Esophagus squamous epithelium (tissue), 5 donors: Measurements from ENCODE around the gene S1PR3. TPM values are rescaled to one million over a fixed set of nuclear protein-coding genes. Genes with fewer than 3 reads are reported as not detected.
"Not testable (repeated sequence)": the region's sequence is repeated elsewhere in the genome, so short reads cannot be mapped to it uniquely, and the experiment has no call there.

Experiments used
- DNase-seq: peaks from one replicate; lab custom pipeline; 2025; lab: John Stamatoyannopoulos, UW
- H3K27ac ChIP-seq, 4 donors: fragments of 200-600 bp; sonication (generic); one replicate each; pipeline ENCODE4 v1.5.1; 2016 to 2019; ENCODE audit warnings: mild to moderate bottlenecking in 1 of 4
- H3K27me3 ChIP-seq, 4 donors: fragments of 200-600 bp; sonication (generic); 1 replicate in 3 of 4; 2 replicates in 1 of 4; pipeline versions ENCODE4 v1.5.1 to v1.6.0; 2017 to 2021; ENCODE audit warnings: antibody characterized with exemption in 1 of 4
- H3K36me3 ChIP-seq, 3 donors: fragments of 200-600 bp; sonication (generic); one replicate each; pipeline ENCODE4 v1.5.1; 2016 to 2019
- H3K4me1 ChIP-seq, 3 donors: fragments of 200-600 bp; sonication (generic); one replicate each; pipeline ENCODE4 v1.5.1; 2017 to 2019
- H3K4me3 ChIP-seq, 4 donors: fragments of 200-600 bp; sonication (generic); 1 replicate in 3 of 4; 2 replicates in 1 of 4; pipeline ENCODE4 v1.5.1; 2016 to 2019; ENCODE audit warnings: mild to moderate bottlenecking in 2 of 4, moderate library complexity in 1 of 4
- H3K9me3 ChIP-seq, 3 donors: fragments of 200-600 bp; sonication (generic); one replicate each; pipeline ENCODE4 v1.5.1; 2016 to 2019
- POLR2A ChIP-seq, 4 donors: fragments of 450-650 bp; IDR thresholded peaks; one replicate each; pipeline ENCODE4 v1.6.1; 2017; ENCODE audit warnings: antibody characterized with exemption in 4 of 4, mild to moderate bottlenecking in 4 of 4, moderate library complexity in 3 of 4
- WGBS, 2 donors: methylation state at CpG; one replicate each; pipeline ENCODE4 v1.1.5; 2018; 5-methylcytosine and 5-hydroxymethylcytosine counted together
- intact Hi-C: fragments of 100-400 bp; cut with DNase I; formaldehyde crosslinking; loops from one replicate; pipeline ENCODE4 v1.15.0; 2022
- total RNA-seq, 4 donors: library from RNA; depleted of rRNA; stranded (reverse); fragments of >200 nt; gene quantifications; one replicate each; pipeline ENCODE4 v1.1.0, GENCODE V29; 2016
- TF ChIP-seq, protein P1 (sequence below), 6 experiments: fragments of 450-650 bp in 4 of 6; fragments of 200-600 bp in 2 of 6; sonication (generic) in 2 of 6; IDR thresholded peaks; one replicate each; pipeline ENCODE4 v1.5.1; 2016 to 2019; ENCODE audit warnings: antibody characterized with exemption in 6 of 6, mild to moderate bottlenecking in 4 of 6, moderate library complexity in 4 of 6
- donor health status: DM: yes; HTN: yes; CAD: no.

S1PR3 gene
- 10 to 100 TPM in 1 of 4 donors, 1 to 10 TPM in 3; 1.3 to 14.3 (median 6.8) TPM for total RNA-seq

DNA sequence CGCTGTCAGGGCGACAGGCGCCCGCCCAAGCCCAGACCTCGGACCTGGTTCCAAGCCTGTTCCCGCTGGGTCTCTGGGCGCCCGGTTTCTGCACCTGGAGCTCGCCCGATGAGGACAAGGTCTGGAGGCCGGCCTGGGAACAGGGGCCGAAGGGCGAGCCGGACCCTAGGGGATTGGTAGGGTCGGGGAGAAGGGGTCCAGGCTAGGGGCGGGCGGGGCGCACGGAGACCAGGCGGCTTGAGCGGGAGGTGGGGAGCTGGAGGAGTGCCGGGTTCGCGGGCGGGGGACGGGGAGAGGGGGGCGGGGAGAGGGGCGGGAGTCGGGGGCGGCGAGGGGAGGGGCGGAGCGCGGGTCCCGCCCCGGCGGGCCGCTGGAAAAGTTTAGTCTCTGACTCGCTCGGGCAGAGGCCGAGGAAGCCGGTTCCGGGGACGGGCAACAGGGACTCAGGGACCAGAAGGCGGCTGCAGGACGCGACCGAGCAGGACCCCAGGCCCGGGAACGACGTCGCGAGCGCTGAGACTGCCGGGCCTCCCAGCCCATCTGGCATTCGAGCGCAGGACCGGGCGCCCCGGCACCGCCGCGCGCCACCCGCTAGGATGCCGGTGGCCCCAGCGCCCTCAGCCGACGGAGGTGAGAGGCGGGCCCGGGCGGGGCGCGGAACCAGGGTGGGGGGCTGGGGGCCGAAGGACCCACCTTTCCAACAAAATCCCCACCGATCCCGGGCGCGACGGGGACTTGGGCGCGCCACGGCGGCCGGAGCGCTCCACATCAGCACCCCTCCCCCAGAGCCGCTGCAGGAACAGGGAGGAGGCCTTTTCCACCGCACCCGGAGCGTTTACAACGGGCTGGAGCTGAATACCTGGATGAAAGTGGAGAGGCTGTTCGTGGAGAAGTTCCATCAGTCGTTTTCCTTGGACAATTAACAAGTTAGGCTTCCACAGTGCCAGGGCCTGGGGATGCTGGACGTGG is at the start of gene S1PR3:
Gene S1PR3, plus strand, starts transcription at position 403 of the 969 bp plus-strand sequence. CDS start 9,733 bp downstream, outside the sequence.
- H3K27me3 ChIP-seq, result peaks cover 0 to 32% (median 0%) of the 10 kb centered on the region in 4 donors
- no peaks in the 10 kb centered on the region for H3K9me3 ChIP-seq
- WGBS, 2 donors, result 5 to 20% methylated on average over 3 to 5 of the region's 94 CpGs
- intact Hi-C loops, result no loop called here
- DNase-seq, result no peak
- H3K36me3 ChIP-seq, result no peaks in the 10 kb centered on the region
- peaks cover 5 to 63% (median 8%) of the 10 kb centered on the region in 3 donors for H3K4me1 ChIP-seq
- H3K27ac ChIP-seq, result peak within 1 kb of the TSS; percentile 69 to 92 (median 82)
- H3K4me3 ChIP-seq, result peak within 1 kb of the TSS; percentile 53 to 80 (median 70)
- peak in 2 of 4 donors; percentile 58 to 67 for TF ChIP-seq POLR2A (IDR thresholded peaks at IDR 0.05)
- TF ChIP-seq, protein P1, sequence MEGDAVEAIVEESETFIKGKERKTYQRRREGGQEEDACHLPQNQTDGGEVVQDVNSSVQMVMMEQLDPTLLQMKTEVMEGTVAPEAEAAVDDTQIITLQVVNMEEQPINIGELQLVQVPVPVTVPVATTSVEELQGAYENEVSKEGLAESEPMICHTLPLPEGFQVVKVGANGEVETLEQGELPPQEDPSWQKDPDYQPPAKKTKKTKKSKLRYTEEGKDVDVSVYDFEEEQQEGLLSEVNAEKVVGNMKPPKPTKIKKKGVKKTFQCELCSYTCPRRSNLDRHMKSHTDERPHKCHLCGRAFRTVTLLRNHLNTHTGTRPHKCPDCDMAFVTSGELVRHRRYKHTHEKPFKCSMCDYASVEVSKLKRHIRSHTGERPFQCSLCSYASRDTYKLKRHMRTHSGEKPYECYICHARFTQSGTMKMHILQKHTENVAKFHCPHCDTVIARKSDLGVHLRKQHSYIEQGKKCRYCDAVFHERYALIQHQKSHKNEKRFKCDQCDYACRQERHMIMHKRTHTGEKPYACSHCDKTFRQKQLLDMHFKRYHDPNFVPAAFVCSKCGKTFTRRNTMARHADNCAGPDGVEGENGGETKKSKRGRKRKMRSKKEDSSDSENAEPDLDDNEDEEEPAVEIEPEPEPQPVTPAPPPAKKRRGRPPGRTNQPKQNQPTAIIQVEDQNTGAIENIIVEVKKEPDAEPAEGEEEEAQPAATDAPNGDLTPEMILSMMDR (IDR thresholded peaks at IDR 0.05), result peak in 3 of 6 experiments; percentile 6 to 30 (median 16)

DNA sequence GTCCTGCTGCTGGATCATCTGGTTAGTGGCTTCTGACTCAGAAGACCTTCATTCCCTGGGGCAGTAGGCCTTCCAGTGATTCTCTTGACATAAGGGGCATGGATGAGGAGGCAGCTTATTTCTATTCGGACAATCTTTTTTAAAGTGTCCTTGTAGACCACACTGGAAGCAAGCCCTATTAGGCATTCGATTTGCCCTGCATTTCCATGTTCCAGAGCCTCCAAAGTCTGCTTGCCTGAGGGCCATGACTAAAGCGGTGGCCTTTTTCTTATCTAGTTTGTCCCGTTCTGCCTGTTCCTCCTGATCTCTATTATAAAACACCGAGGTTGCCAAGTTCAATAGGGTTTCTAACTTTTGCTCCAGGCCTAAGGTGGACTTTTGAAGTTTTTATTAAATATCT is 49.7 kb upstream of the S1PR3 start:
- H3K9me3 ChIP-seq, H3K36me3 ChIP-seq, H3K27ac ChIP-seq, H3K4me3 ChIP-seq, intact Hi-C loops, H3K27me3 ChIP-seq, DNase-seq: not testable (repeated sequence)
- 35 to 64% methylated on average over 5 of the region's 5 CpGs for WGBS, 2 donors
- peaks cover 0 to 25% (median 0%) of the 10 kb centered on the region in 3 donors for H3K4me1 ChIP-seq

- no peak for TF ChIP-seq POLR2A (IDR thresholded peaks at IDR 0.05)
- TF ChIP-seq, protein P1 (IDR thresholded peaks at IDR 0.05), result no peak
- Histone ChIP-seq H3K36me3 (no peaks in the 10 kb centered on the region), H3K4me3 (no peak overlapping the region), H3K27ac (no peak overlapping the region), H3K4me1 (peaks cover 0 to 24% (median 0%) of the 10 kb centered on the region in 3 donors), H3K27me3 (no peaks in the 10 kb centered on the region), H3K9me3 (no peaks in the 10 kb centered on the region)
- WGBS, 2 donors, result 26 to 30% methylated on average over 1 of the region's 1 CpG
- DNase-seq, result no peak
- intact Hi-C loops, result no loop called here
Observed at GRCh38 chr9:88942411-88942810, 48.9 kb upstream of the S1PR3 start.

- no peak overlapping the region for H3K27ac ChIP-seq
- no peak overlapping the region for H3K4me3 ChIP-seq
- 39 to 54% methylated on average over 4 of the region's 4 CpGs for WGBS, 2 donors
- no peak for DNase-seq
- H3K36me3 ChIP-seq, result no peaks in the 10 kb centered on the region
- no peaks in the 10 kb centered on the region for H3K9me3 ChIP-seq
- H3K27me3 ChIP-seq, result no peaks in the 10 kb centered on the region
- peaks cover 6 to 54% (median 18%) of the 10 kb centered on the region in 3 donors for H3K4me1 ChIP-seq
- TF ChIP-seq, protein P1 (IDR thresholded peaks at IDR 0.05), result no peak
- no peak for TF ChIP-seq POLR2A (IDR thresholded peaks at IDR 0.05)
- intact Hi-C loops, result no loop called here
Observed at GRCh38 chr9:88945636-88946333, 45.5 kb upstream of the S1PR3 start.

- intact Hi-C loops, result no loop called here
Observed at GRCh38 chr9:88947581-88948573, 43.4 kb upstream of the S1PR3 start.

More at GRCh38 chr9:88947581-88948573, 43.4 kb upstream of the S1PR3 start:
- Histone ChIP-seq H3K4me3 (no peak overlapping the region), H3K9me3 (no peaks in the 10 kb centered on the region), H3K4me1 (peaks cover 10 to 42% (median 27%) of the 10 kb centered on the region in 3 donors), H3K27ac (no peak overlapping the region), H3K27me3 (no peaks in the 10 kb centered on the region), H3K36me3 (no peaks in the 10 kb centered on the region)
- TF ChIP-seq POLR2A (IDR thresholded peaks at IDR 0.05), result no peak
- TF ChIP-seq, protein P1 (IDR thresholded peaks at IDR 0.05), result no peak
- no peak for DNase-seq
- WGBS, 2 donors, result 41 to 65% methylated on average over 5 of the region's 5 CpGs
